ENCODE data around the gene SGTA.

DNA sequence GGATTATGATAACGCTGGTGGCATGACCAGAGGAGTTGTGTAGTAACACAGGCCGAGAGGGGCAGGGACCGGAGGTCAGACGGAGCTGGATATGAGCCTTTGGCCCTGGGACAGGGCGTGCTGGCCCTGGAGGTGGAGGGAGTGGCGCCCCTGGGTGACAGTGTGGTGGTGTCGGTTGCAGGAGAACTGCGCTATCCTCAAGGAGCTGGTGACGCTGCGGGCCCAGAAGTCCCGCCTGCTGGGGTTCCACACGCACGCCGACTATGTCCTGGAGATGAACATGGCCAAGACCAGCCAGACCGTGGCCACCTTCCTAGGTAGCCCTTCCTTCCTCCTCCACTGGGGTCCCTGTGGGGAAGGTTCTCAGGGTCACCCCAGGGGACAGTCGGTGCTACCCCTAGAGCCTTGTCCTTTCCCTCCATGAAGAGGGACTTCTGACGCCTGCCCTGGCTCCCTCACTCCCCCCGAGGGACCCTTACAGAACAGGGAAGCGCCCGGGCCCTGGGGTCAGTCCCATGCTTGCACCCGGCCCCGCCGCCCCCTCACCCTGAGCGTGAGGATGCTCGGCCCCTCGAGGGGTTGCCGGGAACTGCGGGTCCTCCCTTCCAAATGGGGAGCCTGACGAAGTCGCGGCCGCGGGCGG, 23.8 kb upstream of the SGTA start:
- TF ChIP-seq RCOR1 (IDR thresholded peaks at IDR 0.05; ENCODE audit: insufficient replicate concordance, low read length) (no peak), POLR2A (IDR thresholded peaks at IDR 0.05; ENCODE audit: low read depth, low read length) (no peak), RFX5 (IDR thresholded peaks at IDR 0.05; ENCODE audit: low read depth, low read length) (no peak), CTCF (conservative IDR thresholded peaks at IDR 0.05; ENCODE audit: low read depth, low read length) (no peak), SMC3 (IDR thresholded peaks at IDR 0.05; ENCODE audit: low read depth, low read length) (no peak), MXI1 (IDR thresholded peaks at IDR 0.05; ENCODE audit: borderline replicate concordance, low read depth, low read length) (no peak), CEBPB (IDR thresholded peaks at IDR 0.05; ENCODE audit: low read depth, low read length) (no peak), ELK1 (IDR thresholded peaks at IDR 0.05; ENCODE audit: borderline replicate concordance, low read depth, low read length) (no peak), BHLHE40 (IDR thresholded peaks at IDR 0.05; ENCODE audit: low read depth, low read length) (no peak), RAD21 (IDR thresholded peaks at IDR 0.05; ENCODE audit: low read length) (no peak), FOS (IDR thresholded peaks at IDR 0.05; ENCODE audit: low read depth, low read length) (no peak)
- TF ChIP-seq, protein P1, sequence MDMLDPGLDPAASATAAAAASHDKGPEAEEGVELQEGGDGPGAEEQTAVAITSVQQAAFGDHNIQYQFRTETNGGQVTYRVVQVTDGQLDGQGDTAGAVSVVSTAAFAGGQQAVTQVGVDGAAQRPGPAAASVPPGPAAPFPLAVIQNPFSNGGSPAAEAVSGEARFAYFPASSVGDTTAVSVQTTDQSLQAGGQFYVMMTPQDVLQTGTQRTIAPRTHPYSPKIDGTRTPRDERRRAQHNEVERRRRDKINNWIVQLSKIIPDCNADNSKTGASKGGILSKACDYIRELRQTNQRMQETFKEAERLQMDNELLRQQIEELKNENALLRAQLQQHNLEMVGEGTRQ (IDR thresholded peaks at IDR 0.05; ENCODE audit: low read depth, low read length) = no peak

Measured in IMR-90 (cell line).